ENCODE measurements around the gene RBM34.
"Not testable (repeated sequence)": the region's sequence is repeated elsewhere in the genome, so short reads cannot be mapped to it uniquely, and the experiment has no call there.

Gene RBM34

DNA sequence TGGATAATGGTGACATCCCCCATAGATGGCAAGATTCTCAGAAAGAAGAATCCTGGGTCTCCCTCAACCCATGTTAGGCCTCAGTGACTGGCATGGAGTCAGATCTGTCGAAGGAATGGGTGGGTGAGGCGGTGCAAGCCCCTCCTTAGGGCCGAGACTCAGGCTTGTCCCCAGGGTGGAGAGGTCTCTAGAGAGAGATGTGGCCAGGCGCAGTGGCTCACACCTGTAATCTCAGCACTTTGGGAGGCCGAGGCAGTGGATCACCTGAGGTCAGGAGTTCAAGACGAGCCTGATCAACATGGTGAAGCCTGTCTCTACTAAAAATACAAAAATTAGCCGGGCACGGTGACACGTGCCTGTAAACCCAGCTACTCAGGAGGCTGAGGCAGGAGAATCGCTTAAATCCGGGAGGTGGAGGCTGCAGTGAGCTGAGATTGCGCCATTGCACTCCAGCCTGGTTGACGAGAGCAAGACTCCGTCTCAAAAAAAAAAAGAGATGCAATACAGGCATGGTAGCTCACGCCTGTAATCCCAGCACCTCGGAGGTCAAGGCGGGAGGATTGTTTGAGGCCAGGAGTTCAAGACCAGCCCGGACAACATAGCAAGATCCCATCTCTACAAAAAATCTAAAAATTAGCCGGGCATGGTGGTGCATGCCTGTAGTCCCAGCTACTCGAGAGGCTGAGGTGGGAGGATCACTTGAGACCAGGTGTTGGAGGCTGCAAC is 69.6 kb downstream of the RBM34 start:
- DNase-seq (ENCODE audit: low spot score): not testable (repeated sequence)

DNA sequence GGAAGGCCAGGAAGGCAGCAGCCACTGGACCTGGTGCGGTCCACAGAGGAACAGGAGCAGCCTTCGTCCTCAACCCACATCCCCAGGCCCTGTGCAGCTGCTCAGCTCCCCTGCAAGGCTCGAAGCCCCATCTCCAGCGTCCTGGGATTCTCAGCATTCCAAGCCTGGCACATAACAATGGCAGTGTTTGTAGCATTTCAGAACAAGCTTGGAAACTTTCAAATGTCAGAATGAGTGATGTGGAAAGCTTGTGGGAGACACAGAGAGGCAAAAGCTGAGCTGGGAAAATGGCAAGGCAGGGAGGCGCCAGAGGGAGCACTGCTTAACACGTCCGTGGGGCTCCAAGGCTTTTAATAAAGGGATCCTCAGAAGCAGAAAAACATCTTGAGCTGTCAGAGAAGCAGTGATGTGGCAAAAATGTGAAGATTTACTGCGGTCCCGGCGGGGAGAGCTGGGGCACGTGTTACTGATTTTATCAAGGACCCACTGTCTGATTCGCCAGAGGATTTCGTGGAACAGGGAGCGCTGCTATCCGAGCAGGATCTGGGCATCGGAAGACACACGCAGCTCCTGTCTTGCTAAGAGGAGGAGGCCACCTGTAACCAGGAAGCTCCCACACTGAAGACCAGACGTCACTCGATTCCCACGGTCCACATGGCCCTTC is 70.5 kb downstream of the RBM34 start:
- no peak for DNase-seq (ENCODE audit: low spot score)

DNA sequence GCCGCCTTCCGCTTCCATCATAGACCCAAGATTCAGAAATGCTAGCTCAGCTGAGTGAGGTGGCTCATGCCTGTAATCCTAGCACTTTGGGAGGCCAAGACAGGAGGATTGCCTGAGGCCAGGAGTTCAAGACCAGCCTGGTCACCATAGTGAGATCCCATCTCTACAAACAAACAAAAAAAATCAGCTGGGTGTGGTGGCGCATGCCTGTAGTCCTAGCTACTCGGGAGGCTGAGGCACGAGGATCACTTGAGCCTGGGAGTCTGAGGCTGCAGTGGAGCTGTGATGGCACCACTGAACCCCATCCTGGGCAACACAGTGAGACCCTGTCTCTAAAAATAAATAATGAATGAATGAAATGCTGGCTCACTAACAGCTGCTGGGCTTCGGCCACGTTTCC is 72.1 kb downstream of the RBM34 start:
- DNase-seq (ENCODE audit: low spot score): no peak

DNA sequence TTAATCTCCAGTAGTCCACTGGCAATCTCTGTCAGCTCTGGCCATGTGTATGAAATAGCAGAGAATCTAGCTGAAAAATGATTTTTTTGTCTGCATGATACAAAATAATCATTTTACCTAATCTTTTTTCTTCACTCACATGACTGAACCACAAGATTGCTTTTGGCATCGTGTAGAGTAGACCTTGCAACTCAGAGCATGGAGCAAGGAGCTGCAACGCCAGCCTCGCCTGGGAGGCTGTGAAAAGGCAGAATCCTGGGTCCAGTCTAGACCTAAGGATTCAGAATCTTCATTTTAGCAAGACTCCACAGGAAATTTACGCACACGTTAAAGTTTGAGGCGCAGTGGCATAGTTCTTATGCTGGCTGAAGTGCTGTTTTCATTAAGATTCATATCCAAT is 72.6 kb downstream of the RBM34 start:
- DNase-seq (ENCODE audit: low spot score): no peak

DNA sequence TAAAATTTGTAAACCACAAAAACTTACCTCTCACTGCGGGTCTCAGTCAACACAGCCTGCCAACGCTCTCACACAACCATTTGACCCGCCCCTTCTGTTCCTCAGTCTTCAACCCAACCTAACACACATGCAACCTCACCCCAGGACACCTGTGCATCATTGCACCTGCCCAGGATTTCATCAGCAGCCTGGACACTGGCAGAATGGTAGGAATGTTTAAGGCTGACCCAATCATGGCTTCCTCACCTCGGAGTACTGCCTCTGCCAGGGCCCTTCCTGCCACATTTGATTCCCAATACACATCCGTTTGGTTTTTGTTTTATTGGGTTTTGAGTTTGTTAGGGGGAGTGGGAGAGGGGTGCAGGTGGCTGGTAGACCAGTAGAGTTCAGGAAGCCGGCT is 73.1 kb downstream of the RBM34 start:
- DNase-seq (ENCODE audit: low spot score): no peak

DNA sequence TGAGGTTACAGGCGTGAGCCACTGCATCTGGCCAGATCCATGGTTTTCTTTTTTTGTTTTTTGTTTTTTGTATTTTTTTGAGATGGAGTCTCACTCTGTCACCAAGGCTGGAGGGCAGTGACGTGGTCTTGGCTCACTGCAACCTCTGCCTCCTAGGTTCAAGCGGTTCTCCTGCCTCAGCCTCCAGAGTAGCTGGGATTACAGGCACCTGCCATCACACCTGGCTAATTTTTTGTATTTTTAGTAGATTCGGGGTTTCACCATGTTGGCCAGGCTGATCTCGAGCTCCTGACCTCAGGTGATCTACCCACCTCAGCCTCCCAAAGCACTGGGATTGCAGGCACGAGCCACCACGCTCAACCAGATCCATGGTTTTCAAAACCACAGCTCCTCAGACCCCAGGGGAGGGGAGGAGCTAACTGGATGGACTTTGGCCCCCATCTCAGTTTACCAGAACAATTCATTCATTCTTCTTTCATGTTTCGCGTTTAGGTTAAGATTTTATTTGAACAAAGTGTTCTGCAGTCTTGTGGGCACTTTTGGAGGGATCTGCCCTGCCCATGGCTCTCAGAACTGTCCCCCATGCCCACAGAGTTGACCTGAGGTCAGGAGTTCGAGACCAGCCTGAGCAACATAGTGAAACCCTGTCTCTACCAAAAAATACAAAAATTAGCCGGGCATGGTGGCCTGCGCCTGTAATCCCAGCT is 75.5 kb downstream of the RBM34 start:
- DNase-seq (ENCODE audit: low spot score): not testable (repeated sequence)

Measured in activated CD4-positive, alpha-beta T cell treated with anti-CD3 and anti-CD28 coated beads, Interleukin-2, Interleukin-4, amounts not matched to agents 100 ng/mL and 50 ng/mL, durations not matched to agents 16 hours and 8 hours (primary cell).